Ovary (tissue), 9 donors: ENCODE results near the gene PRKACB. TPM values are rescaled to one million over a fixed set of nuclear protein-coding genes. Genes with fewer than 3 reads are reported as not detected.

Experiments
- DNase-seq, 5 donors: peaks; one replicate each; pipeline ENCODE4 v3.0.0-alpha.2; 2019 to 2020
- H3K27ac ChIP-seq, 2 donors: fragments of 200-600 bp; one replicate each; pipeline versions ENCODE4 v1.5.1 to v1.8.0; 2019 to 2022
- H3K27me3 ChIP-seq: fragments of 200-600 bp; one replicate; pipeline ENCODE4 v1.8.0; 2022
- H3K36me3 ChIP-seq: fragments of 200-600 bp; sonication (generic); one replicate; pipeline ENCODE4 v1.5.1; 2019
- H3K4me1 ChIP-seq: one replicate; pipeline ENCODE4 v1.8.1; 2013; ENCODE audit warnings: mild to moderate bottlenecking, moderate library complexity; ENCODE audit not compliant: insufficient read depth
- H3K4me3 ChIP-seq: fragments of 200-600 bp; sonication (generic); one replicate; pipeline ENCODE4 v1.5.1; 2017
- H3K9me3 ChIP-seq, 2 donors: fragments of 200-600 bp in 1 of 2; sonication (generic) in 1 of 2; one replicate each; pipeline versions ENCODE4 v1.5.1 to v1.8.1; 2013 to 2019; ENCODE audit warnings: mild to moderate bottlenecking in 1 of 2, moderate library complexity in 1 of 2
- EP300 ChIP-seq: sonication (generic); formaldehyde crosslinking; IDR thresholded peaks from one replicate; pipeline ENCODE4 v1.6.1; 2017; ENCODE audit warnings: antibody characterized with exemption
- POLR2A ChIP-seq: fragments of 450-650 bp; IDR thresholded peaks from one replicate; pipeline ENCODE4 v1.6.1; 2017; ENCODE audit warnings: antibody characterized with exemption, mild to moderate bottlenecking, moderate library complexity
- WGBS, 3 donors: extraction: QIAGEN DNeasy Blood & Tissue Kit in 1 of 3; methylation state at CpG; one replicate each; pipeline versions ENCODE4 v1.1.5 to v1.1.7; 2013 to 2017; 5-methylcytosine and 5-hydroxymethylcytosine counted together
- intact Hi-C, 4 donors: fragments of 100-400 bp; cut with DNase I; formaldehyde crosslinking; loops; one replicate each; pipeline versions ENCODE4 v1.11.0 to v1.15.1; 2022 to 2023
- polyA plus RNA-seq, 2 donors: library from polyadenylated mRNA; stranded (reverse); fragments of 200-250 nt in 1 of 2; fragments of 350-450 nt in 1 of 2; fragmentation: Illumina TruSeq in 1 of 2; extraction: RNeasy Lipid Tissue Mini Kit (QIAGEN cat#74804) in 1 of 2; gene quantifications; one replicate each; pipeline ENCODE4 v1.2.3, GENCODE V29; 2013 to 2014
- total RNA-seq, 7 donors: library from RNA; depleted of rRNA in 2 of 7; stranded (reverse); fragments of >200 nt in 2 of 7; fragmentation: NEBNext Ultra II Directional in 3 of 7; extraction: Animal tissue kit (Norgen Biotek cat#: 25700) in 3 of 7; gene quantifications; one replicate each; pipeline versions ENCODE4 v1.1.0 to v1.2.4, GENCODE V29; 2016 to 2023
- TF ChIP-seq, protein P1 (sequence below), 3 donors: fragments of 450-650 bp in 2 of 3; fragments of 200-600 bp in 1 of 3; IDR thresholded peaks; one replicate each; pipeline versions ENCODE4 v1.5.1 to v1.8.0; 2016 to 2022; ENCODE audit warnings: antibody characterized with exemption in 3 of 3, mild to moderate bottlenecking in 1 of 3
- donor health status: DM: no; HTN: no; CAD: no; lungs with moderate emphysema.
- donor health status: DM: no; HTN: no; CAD: no.
- donor health status: Bipolar disorder and iron deficiency.
- donor health status: DM: yes; HTN: yes; CAD: no.
- donor health status: DM: no; HTN: no; CAD: no.
- donor health status: DM: yes; HTN: yes; CAD: no.

The PRKACB gene
- total and polyA plus RNA-seq, 9 donors, result 10.3 to 41.9 (median 26.1) TPM

DNA sequence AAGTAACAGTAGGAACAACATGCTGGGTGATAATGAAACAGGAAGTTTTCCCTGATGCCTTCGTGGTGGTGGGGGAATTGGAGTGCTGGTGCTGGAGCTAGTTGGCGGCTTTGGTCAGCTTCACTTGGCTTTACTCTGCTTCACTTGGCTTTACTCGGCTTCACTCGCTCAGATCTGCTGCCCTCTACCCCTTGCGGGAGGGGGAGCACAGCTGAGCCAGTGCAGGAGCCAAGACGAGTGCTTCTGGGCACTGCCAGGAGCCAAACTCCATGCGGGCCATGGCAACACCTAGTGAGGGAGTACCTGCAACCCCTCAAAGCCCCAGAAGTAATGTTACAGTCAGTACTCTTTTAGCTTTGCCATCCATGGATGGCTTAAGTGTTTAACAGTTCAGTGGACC is 10.6 kb upstream of the PRKACB start:
- intact Hi-C loops, result no loop called here
- no peaks in the 10 kb centered on the region for H3K27me3 ChIP-seq
- TF ChIP-seq, protein P1, sequence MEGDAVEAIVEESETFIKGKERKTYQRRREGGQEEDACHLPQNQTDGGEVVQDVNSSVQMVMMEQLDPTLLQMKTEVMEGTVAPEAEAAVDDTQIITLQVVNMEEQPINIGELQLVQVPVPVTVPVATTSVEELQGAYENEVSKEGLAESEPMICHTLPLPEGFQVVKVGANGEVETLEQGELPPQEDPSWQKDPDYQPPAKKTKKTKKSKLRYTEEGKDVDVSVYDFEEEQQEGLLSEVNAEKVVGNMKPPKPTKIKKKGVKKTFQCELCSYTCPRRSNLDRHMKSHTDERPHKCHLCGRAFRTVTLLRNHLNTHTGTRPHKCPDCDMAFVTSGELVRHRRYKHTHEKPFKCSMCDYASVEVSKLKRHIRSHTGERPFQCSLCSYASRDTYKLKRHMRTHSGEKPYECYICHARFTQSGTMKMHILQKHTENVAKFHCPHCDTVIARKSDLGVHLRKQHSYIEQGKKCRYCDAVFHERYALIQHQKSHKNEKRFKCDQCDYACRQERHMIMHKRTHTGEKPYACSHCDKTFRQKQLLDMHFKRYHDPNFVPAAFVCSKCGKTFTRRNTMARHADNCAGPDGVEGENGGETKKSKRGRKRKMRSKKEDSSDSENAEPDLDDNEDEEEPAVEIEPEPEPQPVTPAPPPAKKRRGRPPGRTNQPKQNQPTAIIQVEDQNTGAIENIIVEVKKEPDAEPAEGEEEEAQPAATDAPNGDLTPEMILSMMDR (IDR thresholded peaks at IDR 0.05), result no peak
- TF ChIP-seq POLR2A, result no peak
- TF ChIP-seq EP300, result no peak
- no peak overlapping the region for H3K27ac ChIP-seq
- 93 to 95% (median 95%) methylated on average over 7 of the region's 7 CpGs for WGBS, 3 donors
- no peaks in the 10 kb centered on the region for H3K9me3 ChIP-seq
- no peaks in the 10 kb centered on the region for H3K36me3 ChIP-seq
- no peaks in the 10 kb centered on the region for H3K4me1 ChIP-seq
- no peak overlapping the region for H3K4me3 ChIP-seq
- no peak for DNase-seq

DNA sequence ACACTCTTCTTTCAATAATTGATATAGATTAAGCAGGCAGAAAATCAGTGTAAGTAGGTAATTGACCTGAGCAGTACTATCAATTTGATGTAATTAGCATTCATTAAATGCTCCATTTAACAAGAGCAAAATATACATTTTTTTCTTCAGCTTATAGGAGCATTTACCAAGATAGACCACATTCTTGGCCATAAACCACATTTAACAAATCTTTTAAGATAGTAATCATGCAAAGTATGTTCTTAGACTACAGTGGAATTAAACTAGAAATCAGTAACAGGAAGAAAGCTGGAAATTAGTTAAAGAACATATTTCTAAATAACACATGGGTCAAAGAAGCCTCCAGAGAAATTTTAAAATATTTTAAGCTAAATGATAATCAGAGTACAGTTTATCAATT is 8.7 kb upstream of the PRKACB start:
- no peaks in the 10 kb centered on the region for H3K36me3 ChIP-seq
- H3K9me3 ChIP-seq, result no peaks in the 10 kb centered on the region
- no peak overlapping the region for H3K4me3 ChIP-seq
- TF ChIP-seq POLR2A, result no peak
- TF ChIP-seq EP300, result no peak
- TF ChIP-seq, protein P1 (IDR thresholded peaks at IDR 0.05), result no peak
- no peak for DNase-seq
- intact Hi-C loops, result loop anchor here in 1 of 4 donors (5.0 kb wide), 1 partner anchor 1312 kb away; no protein-coding TSS in a partner anchor
- no peak overlapping the region for H3K27ac ChIP-seq
- H3K27me3 ChIP-seq, result no peaks in the 10 kb centered on the region
- no peaks in the 10 kb centered on the region for H3K4me1 ChIP-seq

DNA sequence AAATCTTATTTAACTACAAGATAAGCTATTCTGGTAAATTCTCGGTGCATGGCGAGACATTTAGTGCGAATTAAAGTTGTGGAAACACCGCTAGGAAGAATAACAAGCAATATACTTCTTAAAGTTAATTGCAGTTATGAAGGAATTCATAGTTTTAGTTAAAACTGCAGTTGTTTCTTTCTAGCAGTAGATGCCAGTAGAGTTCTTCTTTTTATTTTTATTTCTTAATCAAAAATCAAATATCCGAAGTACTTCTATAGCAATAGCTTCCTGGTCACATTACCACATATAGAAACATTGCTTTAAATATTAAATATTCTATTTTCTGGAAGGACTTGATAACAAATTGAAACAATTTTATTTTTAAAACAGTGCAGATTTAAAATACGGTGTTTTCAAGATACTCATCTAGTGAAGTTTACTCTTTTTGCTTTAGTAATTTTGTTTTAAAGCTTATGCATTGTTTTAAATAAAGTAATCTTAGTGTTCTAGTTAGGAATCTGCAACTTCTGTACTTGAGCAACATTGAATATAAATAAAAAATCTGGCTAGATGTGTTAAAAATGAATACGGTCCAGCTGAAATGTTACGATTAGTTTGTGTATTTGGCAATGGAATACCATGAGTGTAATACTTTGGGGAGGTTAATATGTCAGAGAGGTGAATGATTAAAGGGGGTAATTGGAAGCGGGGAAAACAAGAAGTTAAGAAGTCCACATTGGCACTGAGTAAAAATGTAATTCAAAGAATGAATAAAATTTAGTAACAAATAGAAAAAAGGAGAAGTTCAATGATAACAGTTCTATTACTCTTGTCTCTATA is 2.7 kb upstream of the PRKACB start:
- Histone ChIP-seq H3K36me3 (no peaks in the 10 kb centered on the region), H3K4me3 (no peak overlapping the region), H3K9me3 (no peaks in the 10 kb centered on the region), H3K27ac (no peak overlapping the region), H3K4me1 (no peaks in the 10 kb centered on the region), H3K27me3 (no peaks in the 10 kb centered on the region)
- TF ChIP-seq, protein P1 (IDR thresholded peaks at IDR 0.05), result peak in 1 of 3 donors; percentile 27
- no peak for TF ChIP-seq POLR2A
- no peak for TF ChIP-seq EP300
- intact Hi-C loops, result loop anchor here in 2 of 4 donors (10.0 kb wide), 2 partner anchors 613 to 623 kb away; no protein-coding TSS in a partner anchor
- no peak for DNase-seq
- WGBS, 3 donors, result 22 to 34% (median 25%) methylated on average over 9 of the region's 9 CpGs

DNA sequence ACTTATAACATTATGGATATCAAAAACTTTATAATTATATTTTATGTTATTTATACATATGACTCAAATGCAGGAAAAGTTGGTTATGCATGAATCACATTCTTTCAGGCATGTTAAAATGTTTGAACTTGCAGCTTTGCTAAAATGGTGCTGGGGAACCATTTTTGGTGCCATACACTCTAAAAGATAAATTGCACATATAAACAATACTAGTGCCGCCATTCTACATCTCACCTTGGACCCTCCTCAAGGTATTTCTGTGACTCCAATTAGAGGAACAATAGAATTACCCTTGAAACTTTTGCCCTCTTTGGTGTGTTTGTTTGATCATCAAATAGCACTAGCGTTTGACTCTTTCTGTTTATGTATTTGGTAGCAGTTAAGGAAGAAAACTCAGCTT is 997 bp downstream of the PRKACB start:
- H3K4me3 ChIP-seq, result no peak overlapping the region
- intact Hi-C loops, result loop anchor here in 2 of 4 donors (10.0 kb wide), 2 partner anchors 610 to 620 kb away; no protein-coding TSS in a partner anchor

More for the DNA sequence above, 997 bp downstream of the PRKACB start:
- H3K27ac ChIP-seq, result no peak overlapping the region
- no peaks in the 10 kb centered on the region for H3K27me3 ChIP-seq
- WGBS, 3 donors, result 88 to 98% (median 97%) methylated on average over 2 of the region's 2 CpGs
- H3K4me1 ChIP-seq, result no peaks in the 10 kb centered on the region
- DNase-seq, result no peak
- no peak for TF ChIP-seq EP300
- TF ChIP-seq, protein P1 (IDR thresholded peaks at IDR 0.05), result no peak
- no peak for TF ChIP-seq POLR2A
- no peaks in the 10 kb centered on the region for H3K9me3 ChIP-seq
- H3K36me3 ChIP-seq, result no peaks in the 10 kb centered on the region
